Measurements from ENCODE around the gene HAPLN3. TPM values are rescaled to one million over a fixed set of nuclear protein-coding genes. Genes with fewer than 3 reads are reported as not detected.

Gene HAPLN3
- polyA plus RNA-seq, 1 experiment = 25.5 TPM

DNA sequence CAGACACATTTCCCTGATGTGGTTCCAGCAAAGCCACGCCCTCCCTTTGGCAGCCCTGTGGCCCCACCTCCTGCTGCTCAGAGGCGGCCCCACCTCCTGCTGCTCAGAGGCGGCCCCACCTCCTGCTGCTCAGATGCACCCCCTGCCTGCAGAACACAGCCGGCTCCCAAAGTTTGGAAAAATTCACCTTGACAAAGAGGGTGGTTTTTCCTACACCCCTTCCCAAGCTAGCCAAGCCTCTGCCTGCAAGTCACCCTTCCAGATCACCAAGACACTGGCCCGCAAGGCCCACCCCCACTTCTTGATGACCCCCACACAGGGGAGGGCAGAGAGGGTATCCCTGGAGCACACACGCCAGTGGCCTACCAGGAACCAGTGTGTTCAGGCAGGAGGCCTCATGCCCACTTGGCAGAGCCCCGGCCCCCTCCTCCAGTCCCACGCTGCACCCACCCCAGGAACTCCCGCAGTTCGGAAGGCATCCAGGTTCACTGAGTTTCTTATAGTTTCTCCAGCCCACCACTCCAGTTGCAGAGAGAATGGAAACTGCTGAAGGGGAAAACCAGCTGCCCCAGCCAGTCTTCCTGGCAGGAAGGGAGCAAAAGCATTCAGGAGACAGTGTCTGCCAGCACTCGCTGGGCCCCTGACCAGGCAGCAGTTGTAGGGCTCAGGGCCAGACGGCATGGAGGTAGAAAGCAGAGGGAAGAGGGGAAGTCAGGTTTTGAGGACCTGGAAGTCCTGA lies 2.3 kb upstream of the HAPLN3 start:
- TF ChIP-seq, protein P1, sequence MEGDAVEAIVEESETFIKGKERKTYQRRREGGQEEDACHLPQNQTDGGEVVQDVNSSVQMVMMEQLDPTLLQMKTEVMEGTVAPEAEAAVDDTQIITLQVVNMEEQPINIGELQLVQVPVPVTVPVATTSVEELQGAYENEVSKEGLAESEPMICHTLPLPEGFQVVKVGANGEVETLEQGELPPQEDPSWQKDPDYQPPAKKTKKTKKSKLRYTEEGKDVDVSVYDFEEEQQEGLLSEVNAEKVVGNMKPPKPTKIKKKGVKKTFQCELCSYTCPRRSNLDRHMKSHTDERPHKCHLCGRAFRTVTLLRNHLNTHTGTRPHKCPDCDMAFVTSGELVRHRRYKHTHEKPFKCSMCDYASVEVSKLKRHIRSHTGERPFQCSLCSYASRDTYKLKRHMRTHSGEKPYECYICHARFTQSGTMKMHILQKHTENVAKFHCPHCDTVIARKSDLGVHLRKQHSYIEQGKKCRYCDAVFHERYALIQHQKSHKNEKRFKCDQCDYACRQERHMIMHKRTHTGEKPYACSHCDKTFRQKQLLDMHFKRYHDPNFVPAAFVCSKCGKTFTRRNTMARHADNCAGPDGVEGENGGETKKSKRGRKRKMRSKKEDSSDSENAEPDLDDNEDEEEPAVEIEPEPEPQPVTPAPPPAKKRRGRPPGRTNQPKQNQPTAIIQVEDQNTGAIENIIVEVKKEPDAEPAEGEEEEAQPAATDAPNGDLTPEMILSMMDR (IDR thresholded peaks at IDR 0.05; ENCODE audit: insufficient read depth, low read depth, low read length) = peak; percentile 80
- DNase-seq (ENCODE audit: low read depth) = no peak
- POLR2A ChIA-PET = no interaction called here
- no peak overlapping the region for H3K4me3 ChIP-seq (ENCODE audit: low read depth, low read length)
- peaks cover 33% of the 10 kb centered on the region for H3K36me3 ChIP-seq (ENCODE audit: control insufficient read depth, insufficient read depth, low read length)
- H3K27me3 ChIP-seq (ENCODE audit: control insufficient read depth, insufficient read depth, low read length) = no peaks in the 10 kb centered on the region
- CTCF ChIA-PET = interaction anchor here (0.9 to 2.8 kb wide), 9 partner anchors 15 to 420 kb away, joined by 3 to 7 read pairs (median 4); no protein-coding TSS in a partner anchor

DNA sequence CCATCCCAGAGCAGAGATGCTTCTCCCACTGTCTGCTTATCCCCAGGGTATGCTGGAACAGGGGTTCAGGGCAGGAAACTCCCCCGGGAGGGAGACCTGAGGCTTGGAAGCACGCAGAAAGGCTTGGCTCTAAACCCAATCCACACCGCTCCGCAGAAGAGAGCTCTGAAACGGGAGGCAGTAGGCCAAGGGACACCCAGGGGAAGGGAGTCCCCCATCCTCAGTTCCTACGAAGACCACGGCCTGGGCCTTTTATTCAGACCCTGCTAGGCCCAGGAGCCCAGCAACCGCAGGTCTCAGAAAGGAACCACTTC lies 1.8 kb upstream of the HAPLN3 start:
- ChIA-PET POLR2A (no interaction called here), CTCF (interaction anchor here (0.8 to 2.8 kb wide), 5 partner anchors 8 to 274 kb away, joined by 3 to 7 read pairs (median 4); no protein-coding TSS in a partner anchor)
- no peak for DNase-seq (ENCODE audit: low read depth)
- TF ChIP-seq, protein P1 (IDR thresholded peaks at IDR 0.05; ENCODE audit: insufficient read depth, low read depth, low read length) = no peak
- Histone ChIP-seq H3K27me3 (ENCODE audit: control insufficient read depth, insufficient read depth, low read length) (no peaks in the 10 kb centered on the region), H3K36me3 (ENCODE audit: control insufficient read depth, insufficient read depth, low read length) (peaks cover 28% of the 10 kb centered on the region), H3K4me3 (ENCODE audit: low read depth, low read length) (no peak overlapping the region)

DNA sequence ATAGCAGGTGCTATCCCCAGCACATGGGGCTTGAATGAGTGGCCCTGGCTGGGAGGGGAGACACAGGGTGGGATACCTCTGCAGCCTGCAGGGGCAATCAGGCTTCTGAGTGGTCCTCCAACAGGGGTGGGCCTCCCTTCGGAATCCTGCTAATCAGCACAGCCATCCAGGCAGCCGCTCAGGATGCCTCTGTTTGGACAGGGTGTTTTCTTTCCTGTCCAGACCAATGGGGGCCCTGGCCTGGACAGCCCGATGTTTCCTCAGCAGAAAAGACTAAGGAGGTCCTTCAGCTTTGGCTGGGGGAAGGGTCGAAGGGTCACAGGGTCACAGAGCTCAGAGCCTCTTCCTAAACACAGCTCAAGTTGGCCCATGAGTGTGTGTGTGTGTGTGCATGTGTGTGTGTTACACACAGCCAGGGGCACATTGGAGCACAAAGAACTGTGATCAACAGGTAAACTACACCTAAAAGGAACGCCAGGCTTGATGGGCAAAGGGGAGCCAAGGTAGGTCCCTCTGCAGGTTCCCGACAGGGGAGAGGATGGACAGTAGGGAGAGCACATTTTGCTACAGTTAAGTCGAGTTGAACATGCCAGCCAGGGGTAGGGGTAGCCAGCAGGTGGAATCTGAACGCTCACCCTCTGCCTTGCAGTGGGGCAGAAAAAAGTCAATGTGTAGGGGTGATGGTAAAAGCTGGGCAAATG lies 1.1 kb upstream of the HAPLN3 start:
- ChIA-PET POLR2A (no interaction called here), CTCF (interaction anchor here (0.6 to 2.8 kb wide), 5 partner anchors 8 to 418 kb away, joined by 3 to 7 read pairs (median 4); no protein-coding TSS in a partner anchor)
- DNase-seq (ENCODE audit: low read depth) = no peak
- H3K27me3 ChIP-seq (ENCODE audit: control insufficient read depth, insufficient read depth, low read length) = no peaks in the 10 kb centered on the region
- TF ChIP-seq, protein P1 (IDR thresholded peaks at IDR 0.05; ENCODE audit: insufficient read depth, low read depth, low read length) = no peak
- no peak overlapping the region for H3K4me3 ChIP-seq (ENCODE audit: low read depth, low read length)
- H3K36me3 ChIP-seq (ENCODE audit: control insufficient read depth, insufficient read depth, low read length) = peaks cover 22% of the 10 kb centered on the region

DNA sequence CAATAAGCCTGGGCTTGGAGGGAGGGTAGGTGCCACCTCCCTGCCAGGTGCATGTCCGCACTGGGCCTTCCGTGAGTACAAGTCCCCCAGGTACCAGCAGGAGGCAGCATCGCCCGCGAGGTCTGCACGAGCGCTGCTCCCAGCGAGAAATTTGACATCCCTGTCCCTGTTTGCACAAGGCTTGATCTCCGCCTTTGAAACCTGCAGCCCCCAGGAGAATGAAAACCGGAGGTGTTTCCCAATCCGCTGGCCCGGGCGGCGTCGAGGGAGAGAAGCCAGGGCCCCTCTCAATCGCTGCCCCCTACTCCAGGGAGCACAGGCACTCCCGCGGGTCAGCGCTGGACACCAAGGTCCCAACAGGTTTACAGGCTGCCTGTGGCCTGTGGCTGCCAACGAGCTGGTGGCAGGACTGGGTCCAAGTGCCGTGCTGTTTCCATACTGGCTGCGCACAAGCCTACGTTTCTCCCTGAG lies 961 bp downstream of the HAPLN3 start:
- ChIA-PET POLR2A (no interaction called here), CTCF (interaction anchor here (1.4 to 4.2 kb wide), 3 partner anchors 11 to 237 kb away, joined by 4 to 16 read pairs (median 7); no protein-coding TSS in a partner anchor)
- peaks cover 14% of the 10 kb centered on the region for H3K36me3 ChIP-seq (ENCODE audit: control insufficient read depth, insufficient read depth, low read length)
- H3K4me3 ChIP-seq (ENCODE audit: low read depth, low read length) = peak overlapping the region; percentile 53; the same call in 1 of the 2 replicates
- DNase-seq (ENCODE audit: low read depth) = no peak
- H3K27me3 ChIP-seq (ENCODE audit: control insufficient read depth, insufficient read depth, low read length) = no peaks in the 10 kb centered on the region
- TF ChIP-seq, protein P1 (IDR thresholded peaks at IDR 0.05; ENCODE audit: insufficient read depth, low read depth, low read length) = peak; percentile 57
